Ectodermal cell (in vitro differentiated cells): Measurements from ENCODE around the gene PDE10A.

Source experiments
- H3K27ac ChIP-seq: 2 replicates; pipeline ENCODE4 v1.7.0; 2013; ENCODE audit warnings: mild to moderate bottlenecking, low read depth, low read length; ENCODE audit not compliant: insufficient read depth, poor library complexity, severe bottlenecking
- H3K27me3 ChIP-seq: 2 replicates; pipeline ENCODE4 v1.7.0; 2013; ENCODE audit warnings: mild to moderate bottlenecking, low read length; ENCODE audit not compliant: insufficient read depth, control insufficient read depth, poor library complexity, severe bottlenecking
- H3K36me3 ChIP-seq: one replicate; pipeline ENCODE4 v1.7.0; 2013; ENCODE audit warnings: low read length; ENCODE audit not compliant: control insufficient read depth, insufficient read depth
- H3K4me1 ChIP-seq: one replicate; pipeline ENCODE4 v1.7.0; 2013; ENCODE audit warnings: low read length; ENCODE audit not compliant: control insufficient read depth, insufficient read depth
- H3K4me3 ChIP-seq: 2 replicates; pipeline ENCODE4 v1.7.0; 2013; ENCODE audit warnings: low read depth, low read length, control low read depth; ENCODE audit not compliant: insufficient read depth
- H3K9me3 ChIP-seq: 2 replicates; pipeline ENCODE4 v1.7.0; 2013; ENCODE audit warnings: mild to moderate bottlenecking, low read length, moderate library complexity; ENCODE audit not compliant: control insufficient read depth
- WGBS, 2 experiments: methylation state at CpG; one replicate each; pipeline ENCODE4 v1.1.7; 2013; ENCODE audit warnings: missing lambda C conversion rate in 2 of 2; 5-methylcytosine and 5-hydroxymethylcytosine counted together

The PDE10A gene

DNA sequence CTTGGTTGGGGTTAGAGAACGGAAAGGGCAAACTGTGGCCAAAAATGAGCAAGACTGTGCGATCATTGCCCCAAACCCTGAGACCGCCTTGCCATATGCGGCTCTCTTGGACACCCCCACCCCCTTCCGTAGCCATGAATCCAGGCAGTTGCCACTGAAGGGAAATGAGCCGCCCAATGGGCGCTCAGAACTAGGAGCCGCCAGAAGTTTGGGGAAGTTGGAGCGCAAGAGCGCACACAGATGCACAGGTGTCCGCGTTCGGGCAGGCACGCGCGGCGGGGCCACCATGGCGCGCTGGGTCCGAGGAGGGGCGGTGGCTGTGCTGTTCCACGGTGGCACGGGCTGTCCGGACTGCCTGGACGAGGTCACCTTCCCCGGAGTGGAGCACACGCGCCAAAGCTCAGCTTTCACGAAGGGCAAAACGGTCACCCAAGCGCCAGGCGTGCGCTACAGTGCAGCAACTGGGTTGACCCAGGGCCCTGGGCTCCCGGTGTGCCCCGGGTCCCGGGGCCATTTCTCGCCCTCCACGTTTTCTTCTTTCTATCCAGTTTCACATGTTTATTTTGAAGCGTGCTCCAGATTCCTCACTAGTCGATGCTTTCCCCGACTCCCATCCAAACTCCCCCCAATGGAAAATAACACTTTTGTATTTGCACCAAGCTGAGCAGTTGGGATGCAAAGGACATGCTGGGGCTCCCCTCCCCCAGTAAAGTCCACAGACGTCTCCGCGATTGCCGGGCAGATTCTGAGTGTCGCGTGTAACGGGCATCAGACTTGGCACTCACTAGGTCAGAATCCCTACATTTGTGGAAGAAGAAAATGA, 906 bp upstream of the PDE10A start:
- Histone ChIP-seq H3K27ac (no peak overlapping the region), H3K36me3 (no peaks in the 10 kb centered on the region), H3K27me3 (peaks cover 75% of the 10 kb centered on the region), H3K9me3 (no peaks in the 10 kb centered on the region), H3K4me3 (peak overlapping the region; percentile 59), H3K4me1 (peaks cover 13% of the 10 kb centered on the region)
- 1% methylated on average over 48 of the region's 48 CpGs for WGBS, 2 experiments

DNA sequence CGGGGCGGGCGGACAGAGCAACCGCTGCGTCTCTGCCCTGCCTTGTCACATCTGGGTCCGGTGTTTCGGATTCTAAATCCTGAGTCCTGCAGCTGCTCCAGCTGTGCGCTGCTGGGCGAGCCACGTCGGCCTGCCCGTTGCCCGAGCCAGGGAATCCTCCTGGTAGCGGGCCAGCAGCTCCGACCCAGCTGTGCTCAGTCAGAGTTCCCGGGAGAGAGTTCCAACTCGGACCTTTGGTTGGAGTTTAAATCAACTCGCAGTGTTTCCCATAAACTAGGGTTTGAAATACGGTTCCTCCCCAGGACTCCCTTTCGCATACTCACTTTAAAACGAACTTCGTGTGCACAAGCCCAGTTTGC, 315 bp upstream of the PDE10A start:
- 0 to 1% methylated on average over 22 of the region's 22 CpGs for WGBS, 2 experiments
- peaks cover 80% of the 10 kb centered on the region for H3K27me3 ChIP-seq
- no peaks in the 10 kb centered on the region for H3K9me3 ChIP-seq
- H3K4me1 ChIP-seq = peaks cover 13% of the 10 kb centered on the region
- peak overlapping the region; percentile 59 for H3K4me3 ChIP-seq
- no peak overlapping the region for H3K27ac ChIP-seq
- no peaks in the 10 kb centered on the region for H3K36me3 ChIP-seq

DNA sequence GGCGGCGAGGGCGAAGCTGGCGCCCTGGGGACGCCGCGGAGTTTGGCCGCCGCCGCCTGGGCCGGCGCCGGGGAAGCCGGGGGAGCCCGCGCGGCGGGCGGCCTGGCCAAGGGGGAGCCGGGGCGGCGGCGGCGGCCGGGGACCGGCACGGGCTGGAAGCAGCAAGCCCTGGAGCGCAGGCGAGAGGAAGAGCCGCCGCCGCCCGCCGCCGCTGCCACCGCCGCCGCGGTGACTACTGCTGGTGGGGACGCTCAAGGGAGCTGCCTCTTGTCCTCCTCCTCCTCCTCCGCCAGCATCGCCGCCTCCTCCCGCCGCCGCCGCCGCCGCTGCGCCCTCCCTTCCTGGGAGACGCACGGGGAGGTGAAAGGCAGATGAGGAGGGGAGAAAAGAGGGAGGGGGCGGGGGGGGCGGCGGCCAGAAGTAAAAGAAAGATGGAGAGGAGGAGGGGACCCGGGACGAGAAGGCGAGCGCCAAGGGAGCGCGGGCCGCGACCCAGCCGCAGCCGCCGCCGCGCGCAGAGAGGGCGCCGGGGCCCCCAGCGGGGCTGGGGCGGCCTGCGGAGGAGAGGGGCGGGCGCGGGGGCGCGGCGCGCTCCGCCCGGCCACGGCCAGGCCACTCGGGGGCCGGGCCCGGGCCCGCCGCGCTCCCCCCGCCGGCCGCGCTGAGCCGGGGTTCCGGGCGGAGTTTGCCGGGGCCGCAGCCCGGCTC, 846 bp downstream of the PDE10A start:
- peaks cover 80% of the 10 kb centered on the region for H3K27me3 ChIP-seq
- H3K9me3 ChIP-seq = no peaks in the 10 kb centered on the region
- H3K27ac ChIP-seq = no peak overlapping the region
- H3K4me1 ChIP-seq = peaks cover 13% of the 10 kb centered on the region
- WGBS, 2 experiments = 0% methylated on average over 89 to 90 of the region's 100 CpGs
- H3K36me3 ChIP-seq = no peaks in the 10 kb centered on the region
- H3K4me3 ChIP-seq = peak overlapping the region; percentile 59

DNA sequence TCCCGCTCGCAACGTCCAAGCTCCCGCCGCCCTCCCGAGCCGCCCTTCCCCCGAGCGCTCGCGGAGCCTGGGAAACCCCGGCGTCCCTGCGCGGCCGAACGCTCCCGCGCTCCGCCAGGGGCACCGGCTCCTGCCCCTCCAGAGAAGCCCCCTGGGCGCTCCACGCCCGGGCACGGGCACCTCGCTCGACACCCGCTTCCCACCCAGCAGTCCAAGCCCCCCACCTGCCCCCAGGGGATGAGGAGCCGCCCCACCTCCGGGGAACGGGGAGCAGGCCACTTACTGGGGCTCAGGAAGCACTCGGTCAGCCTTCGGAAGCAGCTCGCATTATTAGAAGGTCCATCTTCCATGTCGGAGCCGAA, 1.4 kb downstream of the PDE10A start:
- Histone ChIP-seq H3K4me1 (peaks cover 13% of the 10 kb centered on the region), H3K9me3 (no peaks in the 10 kb centered on the region), H3K27ac (no peak overlapping the region), H3K4me3 (peak overlapping the region; percentile 59), H3K36me3 (no peaks in the 10 kb centered on the region), H3K27me3 (peaks cover 76% of the 10 kb centered on the region)
- WGBS, 2 experiments = 0 to 1% methylated on average over 36 of the region's 36 CpGs

DNA sequence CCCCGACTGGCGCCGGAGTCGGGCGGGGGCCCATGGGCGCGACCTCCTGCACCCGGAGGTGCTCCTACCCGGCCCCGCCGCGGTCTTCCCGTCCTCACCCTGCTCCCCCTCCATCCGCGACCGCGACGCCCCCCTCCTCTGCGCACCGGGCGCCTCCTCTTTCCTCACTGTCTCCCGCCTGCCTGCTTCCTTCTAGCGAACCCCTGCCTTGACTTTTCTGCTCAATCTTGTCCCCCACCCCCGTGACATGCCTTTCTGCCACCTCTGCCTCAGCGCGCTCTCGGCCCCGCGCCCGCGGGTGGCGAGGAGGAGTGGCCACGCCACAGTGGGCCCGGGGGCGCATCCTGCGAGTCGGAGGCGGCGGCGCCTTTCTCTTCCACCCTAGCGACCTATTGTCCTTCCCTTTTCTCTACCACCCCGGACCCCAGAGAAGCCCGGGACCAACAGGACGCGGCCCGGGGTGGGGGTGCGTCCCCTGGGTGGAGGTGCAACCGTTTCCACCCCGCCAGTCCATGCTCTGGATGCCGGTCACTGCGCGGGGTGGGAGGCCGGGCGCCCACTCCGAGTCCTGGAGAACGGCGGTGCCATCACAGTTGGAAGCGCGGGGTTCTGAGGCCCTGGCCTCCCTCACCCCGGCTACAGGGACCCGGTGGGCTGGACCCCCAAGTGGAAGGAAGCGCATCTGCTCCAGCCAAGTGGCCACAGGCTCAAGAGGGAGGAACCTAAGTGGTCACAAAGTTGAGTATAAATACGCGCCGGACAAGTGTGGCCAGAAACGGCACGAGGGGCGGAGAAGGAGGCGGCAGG, 2.0 kb downstream of the PDE10A start:
- Histone ChIP-seq H3K27me3 (peaks cover 71% of the 10 kb centered on the region), H3K27ac (no peak overlapping the region), H3K36me3 (no peaks in the 10 kb centered on the region), H3K4me3 (peak overlapping the region; percentile 59), H3K9me3 (no peaks in the 10 kb centered on the region), H3K4me1 (peaks cover 13% of the 10 kb centered on the region)
- 0 to 1% methylated on average over 69 of the region's 69 CpGs for WGBS, 2 experiments

DNA sequence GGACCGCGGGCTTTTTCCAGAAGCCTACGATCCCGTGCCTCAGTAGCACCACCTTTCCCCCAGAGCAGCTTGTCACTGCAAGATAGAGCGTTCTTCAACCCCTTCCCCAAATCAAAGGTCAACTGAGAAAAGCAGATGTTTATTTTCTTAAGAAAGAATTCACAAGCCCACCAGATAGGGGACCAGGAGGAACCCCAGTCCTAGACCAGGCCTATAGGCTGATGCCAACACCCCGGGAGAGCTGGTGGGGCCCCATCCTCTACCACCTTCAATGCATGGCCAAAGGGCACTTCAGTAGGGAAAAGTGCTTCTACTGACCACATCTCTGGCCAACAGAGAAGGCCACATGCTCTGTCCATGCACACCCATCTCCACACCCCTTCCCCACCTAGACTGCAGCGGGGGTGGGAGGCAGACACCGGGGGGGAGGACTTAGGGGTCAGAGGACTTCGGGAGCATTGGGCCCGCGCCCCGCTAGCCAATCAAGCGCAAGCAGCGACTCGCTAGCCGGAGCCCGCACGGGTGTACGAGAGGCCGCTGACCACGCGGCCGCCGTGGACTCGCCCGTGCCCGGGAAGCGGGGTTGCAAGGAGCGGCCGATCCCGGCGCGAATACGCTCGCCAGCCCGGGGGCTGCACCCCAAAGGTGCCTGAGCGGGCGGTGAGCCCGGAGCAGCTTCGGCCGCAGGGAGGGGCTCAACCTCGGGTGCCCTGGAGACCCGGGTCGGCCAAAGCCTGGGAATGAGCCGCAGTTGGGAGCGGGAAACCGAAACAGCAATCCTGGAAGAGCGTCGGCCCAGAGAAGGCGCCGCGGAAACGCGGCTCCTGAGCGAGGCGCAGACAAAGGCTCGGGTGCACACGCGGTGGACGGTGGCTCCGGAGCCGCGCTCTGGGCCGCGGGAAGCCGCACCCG, 2.8 kb downstream of the PDE10A start:
- 8 to 9% methylated on average over 67 of the region's 67 CpGs for WGBS, 2 experiments
- H3K27me3 ChIP-seq = peaks cover 62% of the 10 kb centered on the region
- no peaks in the 10 kb centered on the region for H3K36me3 ChIP-seq
- no peak overlapping the region for H3K27ac ChIP-seq
- H3K9me3 ChIP-seq = no peaks in the 10 kb centered on the region
- peak overlapping the region; percentile 59 for H3K4me3 ChIP-seq
- peaks cover 12% of the 10 kb centered on the region for H3K4me1 ChIP-seq

DNA sequence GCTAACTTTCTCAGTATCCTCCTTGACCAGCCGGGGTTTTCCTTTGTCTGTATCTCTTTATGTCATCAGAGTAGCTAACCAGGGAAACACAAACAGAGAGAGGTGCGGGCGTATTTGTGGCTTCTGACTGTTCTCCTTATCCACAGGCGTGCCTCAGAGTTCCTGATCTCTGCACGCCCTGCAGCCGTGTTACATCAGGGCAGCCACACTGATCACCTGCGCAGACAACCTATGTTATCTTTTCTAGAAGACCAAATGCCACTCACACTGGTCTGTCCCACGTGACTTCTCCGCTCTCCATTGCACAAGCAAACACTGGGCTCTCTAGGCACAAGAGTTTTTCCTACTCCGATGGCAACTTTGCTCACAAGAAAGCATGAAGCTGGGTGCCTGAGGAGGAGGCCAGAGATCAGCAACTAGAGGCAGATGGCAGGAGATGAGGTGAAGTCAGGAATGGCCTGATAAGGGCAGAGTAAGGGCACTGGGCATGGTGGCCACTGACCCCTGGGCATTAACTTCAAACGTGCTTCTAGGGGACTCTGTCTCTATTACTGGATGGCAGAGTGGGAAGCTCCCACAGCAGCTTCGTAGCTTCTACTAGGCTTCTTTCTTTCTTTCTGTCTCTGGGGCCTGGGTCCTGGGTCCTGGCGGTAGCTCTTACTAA, 4.5 kb downstream of the PDE10A start:
- Histone ChIP-seq H3K9me3 (no peaks in the 10 kb centered on the region), H3K36me3 (no peaks in the 10 kb centered on the region), H3K4me1 (no peaks in the 10 kb centered on the region), H3K27me3 (peaks cover 45% of the 10 kb centered on the region), H3K4me3 (no peak overlapping the region), H3K27ac (no peak overlapping the region)
- WGBS, 2 experiments = 86 to 88% methylated on average over 13 of the region's 13 CpGs

DNA sequence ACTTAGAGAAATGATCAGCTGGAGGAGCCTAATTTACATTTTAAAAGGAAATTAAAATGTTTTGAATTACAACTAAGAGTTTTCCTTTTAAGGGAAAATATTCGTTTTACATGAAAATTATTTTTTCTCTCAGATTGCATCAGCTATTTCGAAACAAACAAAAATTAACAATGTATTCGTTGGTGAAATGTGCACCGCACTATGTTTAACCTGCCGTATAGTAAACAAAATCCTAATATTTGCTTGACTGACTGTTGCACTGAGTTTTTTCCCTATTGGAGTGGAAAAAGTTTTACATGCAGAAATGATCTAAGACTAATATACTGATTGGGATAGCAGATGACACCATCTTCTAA, 5.7 kb downstream of the PDE10A start:
- Histone ChIP-seq H3K36me3 (no peaks in the 10 kb centered on the region), H3K27ac (no peak overlapping the region), H3K4me3 (no peak overlapping the region), H3K4me1 (no peaks in the 10 kb centered on the region), H3K27me3 (peaks cover 35% of the 10 kb centered on the region), H3K9me3 (no peaks in the 10 kb centered on the region)
- WGBS, 2 experiments = 87 to 91% methylated on average over 5 of the region's 5 CpGs

DNA sequence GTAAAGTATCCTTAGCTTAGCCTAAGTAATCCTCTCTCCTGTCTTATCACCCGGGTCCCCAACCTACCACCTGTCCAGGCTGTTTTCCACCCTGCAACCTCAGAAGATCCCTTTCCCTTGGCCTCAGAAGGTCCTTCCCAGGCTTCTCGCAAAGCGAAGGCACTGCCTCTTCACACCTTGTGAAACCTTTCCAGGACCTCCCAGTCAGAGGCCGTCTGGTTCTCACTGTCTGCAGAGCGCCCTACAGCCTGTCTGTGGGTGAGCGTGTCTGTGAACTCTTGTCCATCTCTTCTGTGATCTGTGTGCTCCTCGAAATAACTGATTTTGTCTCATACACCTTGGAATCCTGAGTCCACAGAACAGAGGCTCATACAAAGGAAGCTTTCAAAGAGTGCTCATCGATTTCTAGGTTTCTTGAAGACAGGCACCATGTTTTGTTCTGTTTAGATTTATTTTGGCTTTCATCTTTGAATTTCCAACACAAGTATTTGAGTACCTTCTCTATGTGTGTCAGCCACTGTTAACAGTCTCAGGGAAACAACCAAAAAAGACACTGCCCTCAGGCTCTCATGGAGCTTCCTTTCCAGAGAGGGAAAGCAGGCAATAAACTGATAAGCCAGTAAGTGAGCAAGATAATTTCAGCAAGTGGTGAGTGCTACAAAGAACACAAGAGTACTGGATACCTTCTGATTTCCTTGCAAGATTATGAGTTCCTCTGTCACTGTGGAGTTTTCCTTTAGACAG, 6.3 kb downstream of the PDE10A start:
- Histone ChIP-seq H3K4me3 (no peak overlapping the region), H3K9me3 (no peaks in the 10 kb centered on the region), H3K27ac (no peak overlapping the region), H3K36me3 (no peaks in the 10 kb centered on the region), H3K27me3 (peaks cover 34% of the 10 kb centered on the region), H3K4me1 (no peaks in the 10 kb centered on the region)
- WGBS, 2 experiments = 92 to 93% methylated on average over 8 of the region's 8 CpGs
